ENCODE measurements around the gene MOAP1. TPM values are rescaled to one million over a fixed set of nuclear protein-coding genes. Genes with fewer than 3 reads are reported as not detected.

The MOAP1 gene
- total and polyA plus RNA-seq, 2 of the 8 experiments (the other 6 are each of a cell fraction or from before 2014, with no cell fraction given) = 18.3 to 20.1 TPM

GRCh38 chr14:93163564-93163963 lies 21.1 kb downstream of the MOAP1 start:
- CTCF ChIA-PET (ENCODE audit: partially characterized antibody) = interaction anchor here (0.6 to 1.4 kb wide), 7 partner anchors 11 to 219 kb away, joined by 3 to 7 read pairs (median 3); no protein-coding TSS in a partner anchor
- no peak overlapping the region for H4K5ac ChIP-seq (ENCODE audit: insufficient read length, low read depth, low read length)

More at GRCh38 chr14:93163564-93163963, 21.1 kb downstream of the MOAP1 start:
- no peak for TF ChIP-seq EGR1 (IDR thresholded peaks at IDR 0.05; ENCODE audit: borderline replicate concordance, low read depth, low read length)
- TF ChIP-seq HDAC6 (IDR thresholded peaks at IDR 0.05; ENCODE audit: low read depth, low read length) = no peak
- TF ChIP-seq JUN (IDR thresholded peaks at IDR 0.05; ENCODE audit: low read depth, low read length) = no peak
- no peak for TF ChIP-seq KDM5A (IDR thresholded peaks at IDR 0.05; ENCODE audit: low read length)
- TF ChIP-seq ZNF274 (IDR thresholded peaks at IDR 0.05; ENCODE audit: borderline replicate concordance, extremely low read depth, low read length) = no peak
- TF ChIP-seq SP1 (IDR thresholded peaks at IDR 0.05; ENCODE audit: low read depth, low read length) = no peak
- TF ChIP-seq RBBP5 (IDR thresholded peaks at IDR 0.05; ENCODE audit: borderline replicate concordance, low read depth, low read length) = no peak
- TF ChIP-seq TCF12 (IDR thresholded peaks at IDR 0.05; ENCODE audit: low read depth, low read length) = no peak
- TF ChIP-seq RAD21 (IDR thresholded peaks at IDR 0.05 in 1 of 2, conservative IDR thresholded peaks at IDR 0.05 in 1 of 2; ENCODE audit: low read depth in 2 of 2, low read length in 2 of 2) = no peak
- no peak for TF ChIP-seq SUZ12 (IDR thresholded peaks at IDR 0.05; ENCODE audit: low read length)
- TF ChIP-seq CEBPB (IDR thresholded peaks at IDR 0.05; ENCODE audit: low read depth, low read length) = no peak
- H4K8ac ChIP-seq (ENCODE audit: extremely low read depth, insufficient read depth, low read length) = no peak overlapping the region
- H3K18ac ChIP-seq (ENCODE audit: extremely low read depth, low read length) = no peak overlapping the region
- no peaks in the 10 kb centered on the region for H3K27me3 ChIP-seq (replicated peaks in 1 of 4; ENCODE audit: control insufficient read depth in 3 of 4, extremely low read depth in 1 of 4, insufficient read depth in 3 of 4, low read length in 3 of 4)
- no peak overlapping the region for H2AFZ ChIP-seq (ENCODE audit: low read length)
- no peaks in the 10 kb centered on the region for H3K9me3 ChIP-seq (ENCODE audit: insufficient read depth in 2 of 2, low read depth in 1 of 2, low read length in 1 of 2)
- H4K91ac ChIP-seq (replicated peaks; ENCODE audit: insufficient read length, low read length) = no peak overlapping the region
- H2BK15ac ChIP-seq (ENCODE audit: low read length) = no peak overlapping the region
- H2BK12ac ChIP-seq (ENCODE audit: low read depth, low read length) = no peak overlapping the region
- no peak overlapping the region for H3K9ac ChIP-seq (replicated peaks in 1 of 4; ENCODE audit: extremely low read depth in 1 of 4, low read depth in 3 of 4, low read length in 3 of 4)
- H2AK5ac ChIP-seq (ENCODE audit: low read depth, low read length) = no peak overlapping the region
- no peaks in the 10 kb centered on the region for H3K79me2 ChIP-seq (ENCODE audit: control insufficient read depth in 1 of 2, insufficient read depth in 2 of 2, low read length in 2 of 2)
- H3K23me2 ChIP-seq (ENCODE audit: low read depth, low read length) = no peaks in the 10 kb centered on the region
- DNase-seq (ENCODE audit: low read depth in 1 of 2, low spot score in 2 of 2) (no peak), FAIRE-seq (no peak)
- peaks cover 0 to 1% of the 10 kb centered on the region in 2 experiments for H4K20me1 ChIP-seq (replicated peaks in 1 of 2; ENCODE audit: control insufficient read depth in 1 of 2, insufficient read depth in 2 of 2, low read length in 2 of 2)
- no peak overlapping the region for H3K56ac ChIP-seq (replicated peaks; ENCODE audit: insufficient read length, low read depth, low read length)
- POLR2A ChIA-PET (ENCODE audit: partially characterized antibody) = no interaction called here
- no peaks in the 10 kb centered on the region; a peak in 2 of 7 replicates for H3K4me1 ChIP-seq (replicated peaks in 1 of 4; ENCODE audit: control insufficient read depth in 3 of 4, insufficient read depth in 4 of 4, low read length in 3 of 4)
- H2BK120ac ChIP-seq (replicated peaks; ENCODE audit: low read depth, low read length) = no peak overlapping the region
- no peaks in the 10 kb centered on the region for H3K79me1 ChIP-seq (ENCODE audit: low read depth, low read length)
- no peak overlapping the region for H2BK5ac ChIP-seq (ENCODE audit: low read depth, low read length)
- no peak overlapping the region for H3K23ac ChIP-seq (ENCODE audit: insufficient read length)
- H2BK20ac ChIP-seq (ENCODE audit: low read length) = no peak overlapping the region
- H3K4me3 ChIP-seq (ENCODE audit: extremely low read depth in 1 of 4, insufficient read depth in 2 of 4, low read depth in 3 of 4, low read length in 4 of 4) = no peak overlapping the region
- 84% methylated on average over 5 of the region's 5 CpGs; no CpG with 5 or more reads in 1 of the 2 experiments for WGBS, 2 experiments (ENCODE audit: extremely low coverage in 1 of 2, insufficient coverage in 1 of 2, insufficient read length in 1 of 2, insufficient replicate concordance in 2 of 2, low coverage in 1 of 2, low lambda C conversion rate in 2 of 2, missing lambda C conversion rate in 1 of 2)
- H3K14ac ChIP-seq (ENCODE audit: insufficient read length) = no peak overlapping the region
- H3K4me2 ChIP-seq (ENCODE audit: insufficient read depth in 1 of 2, low read depth in 2 of 2, low read length in 2 of 2) = no peak overlapping the region
- no peak overlapping the region for H3K27ac ChIP-seq (ENCODE audit: low read depth, low read length)
- H3K4ac ChIP-seq (replicated peaks; ENCODE audit: insufficient read length, low read depth, low read length) = no peak overlapping the region
- no peaks in the 10 kb centered on the region for H3K36me3 ChIP-seq (ENCODE audit: control insufficient read depth in 2 of 4, insufficient read depth in 4 of 4, low read length in 3 of 4)
